HEK293 (cell line): Measurements from ENCODE around the gene AUP1.
A peak's percentile ranks its signal among the peaks of the same experiment; 100 is the strongest.

Experiments
- FEZF1 ChIP-seq: fragments of 450-650 bp; formaldehyde crosslinking; IDR thresholded peaks from 2 replicates; pipeline ENCODE4 v1.5.1; 2016; ENCODE audit warnings: missing biosample characterization, missing genetic modification characterization
- HOXD13 ChIP-seq: sonication (generic); formaldehyde crosslinking; IDR thresholded peaks from 2 replicates; pipeline ENCODE4 v1.8.0; 2022; ENCODE audit warnings: missing genetic modification reagents, borderline replicate concordance
- IKZF3 ChIP-seq: fragments of 450-650 bp; IDR thresholded peaks from 2 replicates; pipeline ENCODE4 v1.5.0; 2018; ENCODE audit warnings: missing biosample characterization, mild to moderate bottlenecking, missing genetic modification characterization, moderate library complexity
- KLF17 ChIP-seq: fragments of 450-650 bp; formaldehyde crosslinking; IDR thresholded peaks from 2 replicates; pipeline ENCODE4 v1.5.1; 2016; ENCODE audit warnings: missing biosample characterization, missing genetic modification characterization
- PRDM4 ChIP-seq: fragments of 450-650 bp; formaldehyde crosslinking; IDR thresholded peaks from 2 replicates; pipeline ENCODE4 v1.5.1; 2017; ENCODE audit warnings: missing biosample characterization, missing genetic modification characterization
- WT1 ChIP-seq: fragments of 450-650 bp; formaldehyde crosslinking; IDR thresholded peaks from 2 replicates; pipeline ENCODE4 v1.5.1; 2016; ENCODE audit warnings: missing biosample characterization, missing genetic modification characterization
- ZBTB1 ChIP-seq: fragments of 450-650 bp; formaldehyde crosslinking; IDR thresholded peaks from 2 replicates; pipeline ENCODE4 v1.5.1; 2016; ENCODE audit warnings: missing biosample characterization, missing genetic modification characterization
- ZBTB11 ChIP-seq: fragments of 450-650 bp; formaldehyde crosslinking; conservative IDR thresholded peaks from 2 replicates; pipeline ENCODE4 v1.5.1; 2016; ENCODE audit warnings: low read depth, missing biosample characterization, missing genetic modification characterization
- ZBTB26 ChIP-seq: fragments of 450-650 bp; formaldehyde crosslinking; optimal IDR thresholded peaks from 2 replicates; pipeline ENCODE3; 2016; ENCODE audit warnings: missing biosample characterization, mild to moderate bottlenecking, missing genetic modification characterization
- ZNF16 ChIP-seq: fragments of 450-650 bp; formaldehyde crosslinking; IDR thresholded peaks from 2 replicates; pipeline ENCODE4 v1.5.1; 2016; ENCODE audit warnings: low read depth, missing biosample characterization, missing genetic modification characterization
- ZNF211 ChIP-seq: fragments of 450-650 bp; formaldehyde crosslinking; IDR thresholded peaks from 2 replicates; pipeline ENCODE4 v1.5.1; 2016; ENCODE audit warnings: low read depth, missing biosample characterization, missing genetic modification characterization
- ZNF23 ChIP-seq: fragments of 450-650 bp; formaldehyde crosslinking; IDR thresholded peaks from 2 replicates; pipeline ENCODE4 v1.5.1; 2016; ENCODE audit warnings: missing biosample characterization, missing genetic modification characterization, borderline replicate concordance
- ZNF266 ChIP-seq: fragments of 450-650 bp; formaldehyde crosslinking; IDR thresholded peaks from 2 replicates; pipeline ENCODE4 v1.5.1; 2016; ENCODE audit warnings: missing biosample characterization, missing genetic modification characterization, low read depth
- ZNF354C ChIP-seq: fragments of 450-650 bp; formaldehyde crosslinking; IDR thresholded peaks from 2 replicates; pipeline ENCODE4 v1.5.1; 2016; ENCODE audit warnings: missing biosample characterization, missing genetic modification characterization, low read depth, borderline replicate concordance
- ZNF394 ChIP-seq: fragments of 450-650 bp; formaldehyde crosslinking; IDR thresholded peaks from 2 replicates; pipeline ENCODE4 v1.5.1; 2016; ENCODE audit warnings: missing biosample characterization, missing genetic modification characterization, mild to moderate bottlenecking, moderate library complexity, borderline replicate concordance
- ZNF404 ChIP-seq: fragments of 450-650 bp; formaldehyde crosslinking; IDR thresholded peaks from 2 replicates; pipeline ENCODE4 v1.5.1; 2017; ENCODE audit warnings: missing biosample characterization, missing genetic modification characterization
- ZNF513 ChIP-seq: fragments of 450-650 bp; IDR thresholded peaks from 2 replicates; pipeline ENCODE4 v1.5.1; 2018; ENCODE audit warnings: missing biosample characterization, missing genetic modification characterization
- ZNF521 ChIP-seq: fragments of 450-650 bp; formaldehyde crosslinking; IDR thresholded peaks from 2 replicates; pipeline ENCODE4 v1.5.1; 2017; ENCODE audit warnings: missing biosample characterization, mild to moderate bottlenecking, missing genetic modification characterization
- ZNF529 ChIP-seq: fragments of 450-650 bp; formaldehyde crosslinking; IDR thresholded peaks from 2 replicates; pipeline ENCODE4 v1.5.1; 2017; ENCODE audit warnings: missing genetic modification characterization, missing biosample characterization; ENCODE audit not compliant: insufficient replicate concordance
- ZNF558 ChIP-seq: fragments of 450-650 bp; formaldehyde crosslinking; IDR thresholded peaks from 2 replicates; pipeline ENCODE4 v1.5.1; 2016; ENCODE audit warnings: missing biosample characterization, missing genetic modification characterization
- ZNF560 ChIP-seq: fragments of 450-650 bp; formaldehyde crosslinking; IDR thresholded peaks from 2 replicates; pipeline ENCODE4 v1.5.1; 2017; ENCODE audit warnings: missing biosample characterization, missing genetic modification characterization, borderline replicate concordance
- ZNF571 ChIP-seq: fragments of 450-650 bp; formaldehyde crosslinking; IDR thresholded peaks from 2 replicates; pipeline ENCODE4 v1.5.0; 2017; ENCODE audit warnings: missing biosample characterization, missing genetic modification characterization
- ZNF621 ChIP-seq: fragments of 450-650 bp; formaldehyde crosslinking; IDR thresholded peaks from 2 replicates; pipeline ENCODE4 v1.5.1; 2017; ENCODE audit warnings: missing biosample characterization, missing genetic modification characterization
- ZNF626 ChIP-seq: fragments of 450-650 bp; sonication (Bioruptor Pico); formaldehyde crosslinking; IDR thresholded peaks from 2 replicates; pipeline ENCODE4 v1.5.1; 2018; ENCODE audit warnings: missing biosample characterization, missing genetic modification characterization, inconsistent platforms
- ZNF660 ChIP-seq: fragments of 450-650 bp; IDR thresholded peaks from 2 replicates; pipeline ENCODE4 v1.5.1; 2018; ENCODE audit warnings: missing biosample characterization, mild to moderate bottlenecking, missing genetic modification characterization
- ZNF707 ChIP-seq: fragments of 450-650 bp; formaldehyde crosslinking; IDR thresholded peaks from 2 replicates; pipeline ENCODE4 v1.5.1; 2016; ENCODE audit warnings: missing biosample characterization, missing genetic modification characterization
- ZNF785 ChIP-seq: fragments of 450-650 bp; formaldehyde crosslinking; IDR thresholded peaks from 2 replicates; pipeline ENCODE4 v1.5.1; 2016; ENCODE audit warnings: missing biosample characterization, missing genetic modification characterization
- ZSCAN30 ChIP-seq: fragments of 450-650 bp; IDR thresholded peaks from 2 replicates; pipeline ENCODE4 v1.5.1; 2018; ENCODE audit warnings: missing biosample characterization, mild to moderate bottlenecking, missing genetic modification characterization, moderate library complexity

The AUP1 gene

GRCh38 chr2:74482801-74483674, 46.5 kb downstream of the AUP1 start, which contains the start of the genes CCDC142 and TTC31 (continued):
- TF ChIP-seq ZNF560 (tag by site-specific recombination) (no peak), ZSCAN30 (peak; percentile 10), ZNF404 (tag by site-specific recombination) (no peak), ZNF558 (no peak), ZNF660 (peak; percentile 41; the same call in 1 of the 2 replicates), ZNF394 (tag by site-specific recombination) (no peak), ZNF521 (tag by site-specific recombination) (no peak), ZNF23 (tag by site-specific recombination) (no peak), IKZF3 (tag by site-specific recombination) (0 out of 2 replicates have a peak, but pooled peaks have one; percentile 35), ZNF707 (tag by site-specific recombination) (no peak), ZNF785 (tag by site-specific recombination) (no peak), KLF17 (tag by site-specific recombination) (peak; percentile 32; the same call in 1 of the 2 replicates), ZNF513 (tag by site-specific recombination) (no peak), PRDM4 (no peak), ZNF571 (tag by site-specific recombination) (no peak), WT1 (tag by site-specific recombination) (no peak), ZNF354C (no peak), ZNF529 (no peak), ZBTB26 (tag by site-specific recombination) (no peak), ZNF16 (tag by site-specific recombination) (no peak), HOXD13 (CRISPR knock-in tag) (no peak), ZBTB11 (peak; percentile 89), ZNF266 (tag by site-specific recombination) (no peak), ZNF626 (tag by site-specific recombination) (no peak), ZNF621 (tag by site-specific recombination) (no peak), ZBTB1 (tag by site-specific recombination) (no peak), FEZF1 (tag by site-specific recombination) (no peak), ZNF211 (tag by site-specific recombination) (no peak)
